B cell (primary cell): ENCODE measurements around the gene FAHD2A. TPM values are rescaled to one million over a fixed set of nuclear protein-coding genes. Genes with fewer than 3 reads are reported as not detected.

Experiments used
- ATAC-seq: fragments of 200-7000 bp; cut with Tn5 transposase; one replicate; pipeline ENCODE4 v1.10.0; 2021; ENCODE audit warnings: low read depth, mild to moderate bottlenecking, moderate number of reproducible peaks, moderate library complexity
- CTCF ChIA-PET: fragments of 350-600 bp; sonication (Branson Sonifier 250); formaldehyde crosslinking; loops from one replicate; lab custom pipeline; 2021; ENCODE audit warnings: antibody characterized with exemption, inconsistent platforms; lab: Charles Lee
- POLR2A ChIA-PET: fragments of 350-600 bp; sonication (Branson Sonifier 250); formaldehyde crosslinking; loops from one replicate; lab custom pipeline; 2021; ENCODE audit warnings: antibody characterized with exemption; lab: Charles Lee
- DNase-seq: peaks from one replicate; pipeline ENCODE4 v3.0.0; 2013
- H2AFZ ChIP-seq: 2 replicates; pipeline ENCODE4 v1.6.1; 2012; ENCODE audit warnings: mild to moderate bottlenecking, low read depth, low read length; ENCODE audit not compliant: insufficient read depth, poor library complexity, severe bottlenecking
- H3K27ac ChIP-seq, 2 donors: 1 replicate in 1 of 2; 2 replicates in 1 of 2; pipeline ENCODE4 v1.5.1; 2012 to 2013; ENCODE audit warnings: low read length in 2 of 2, mild to moderate bottlenecking in 2 of 2, moderate library complexity in 1 of 2
- H3K27me3 ChIP-seq, 4 experiments: fragments of 200-600 bp in 1 of 4; sonication (generic) in 1 of 4; replicated peaks in 1 of 4; 1 replicate in 2 of 4; 2 replicates in 2 of 4; pipeline versions ENCODE4 v1.6.1 to v1.7.0; 2013 to 2016; ENCODE audit warnings: low read length in 3 of 4, mild to moderate bottlenecking in 2 of 4, mixed read lengths in 1 of 4, moderate library complexity in 1 of 4; ENCODE audit not compliant: insufficient read depth in 4 of 4, control insufficient read depth in 3 of 4; ENCODE audit errors: control extremely low read depth in 1 of 4
- H3K36me3 ChIP-seq, 2 experiments: replicated peaks in 1 of 2; 1 replicate in 1 of 2; 2 replicates in 1 of 2; pipeline versions ENCODE4 v1.6.1 to v1.7.1; 2013; ENCODE audit warnings: low read length in 1 of 2; ENCODE audit not compliant: insufficient read depth in 2 of 2, control insufficient read depth in 1 of 2; ENCODE audit errors: control extremely low read depth in 1 of 2, extremely low read depth in 1 of 2
- H3K4me1 ChIP-seq, 2 donors: fragments of 200-600 bp in 1 of 2; sonication (generic) in 1 of 2; 1 replicate in 1 of 2; 2 replicates in 1 of 2; pipeline versions ENCODE4 v1.5.1 to v1.6.1; 2013 to 2017; ENCODE audit warnings: low read length in 2 of 2; ENCODE audit not compliant: control insufficient read depth in 2 of 2, insufficient read depth in 2 of 2
- H3K4me2 ChIP-seq: replicated peaks from 2 replicates; pipeline ENCODE3; 2012; ENCODE audit warnings: mild to moderate bottlenecking, low read depth, low read length; ENCODE audit not compliant: poor library complexity, severe bottlenecking
- H3K4me3 ChIP-seq, 5 experiments: fragments of 200-600 bp in 1 of 5; sonication (generic) in 1 of 5; 1 replicate in 3 of 5; 2 replicates in 2 of 5; pipeline versions ENCODE4 v1.5.1 to v1.7.0; 2011 to 2016; ENCODE audit warnings: low read length in 4 of 5, mild to moderate bottlenecking in 4 of 5, low read depth in 2 of 5, control low read depth in 1 of 5, moderate library complexity in 1 of 5; ENCODE audit not compliant: insufficient read depth in 1 of 5; ENCODE audit errors: control extremely low read depth in 1 of 5, extremely low read depth in 1 of 5
- H3K79me2 ChIP-seq: fragments of 200-600 bp; sonication (generic); one replicate; pipeline ENCODE4 v1.6.0; 2016; ENCODE audit warnings: low read length; ENCODE audit not compliant: control insufficient read depth, insufficient read depth
- H3K9ac ChIP-seq: fragments of 200-600 bp; sonication (generic); 2 replicates; pipeline ENCODE4 v1.6.1; 2017; ENCODE audit warnings: mild to moderate bottlenecking, low read length, moderate library complexity
- H3K9me3 ChIP-seq, 3 donors: one replicate each; pipeline versions ENCODE4 v1.6.1 to v1.7.1; 2013; ENCODE audit warnings: low read length in 2 of 3; ENCODE audit not compliant: control insufficient read depth in 2 of 3, insufficient read depth in 1 of 3; ENCODE audit errors: control extremely low read depth in 1 of 3
- H4K20me1 ChIP-seq: 2 replicates; pipeline ENCODE4 v1.6.0; 2012; ENCODE audit warnings: mild to moderate bottlenecking, low read length; ENCODE audit not compliant: insufficient read depth, control insufficient read depth, poor library complexity, severe bottlenecking
- H3K27ac Mint-ChIP-seq: one replicate; pipeline ENCODE4 v1.8.0; 2021; ENCODE audit warnings: mixed read lengths
- H3K27me3 Mint-ChIP-seq: one replicate; pipeline ENCODE4 v1.8.0; 2021; ENCODE audit warnings: mixed read lengths
- H3K4me1 Mint-ChIP-seq: one replicate; pipeline ENCODE4 v1.8.0; 2021; ENCODE audit warnings: mixed read lengths
- H3K4me3 Mint-ChIP-seq: one replicate; pipeline ENCODE4 v1.8.0; 2021; ENCODE audit warnings: mixed read lengths
- H3K9me3 Mint-ChIP-seq: one replicate; pipeline ENCODE4 v1.8.0; 2022; ENCODE audit warnings: mixed read lengths; ENCODE audit not compliant: insufficient read depth
- EZH2 ChIP-seq: IDR thresholded peaks from 2 replicates; pipeline ENCODE4 v1.6.1; 2012; ENCODE audit warnings: borderline replicate concordance, low read depth, mild to moderate bottlenecking, moderate library complexity, low read length; ENCODE audit not compliant: insufficient read depth, poor library complexity, severe bottlenecking
- WGBS: methylation state at CpG from one replicate; pipeline ENCODE4 v1.1.5; 2013; ENCODE audit warnings: missing lambda C conversion rate; ENCODE audit not compliant: insufficient coverage; 5-methylcytosine and 5-hydroxymethylcytosine counted together
- intact Hi-C: fragments of 100-400 bp; cut with micrococcal nuclease; formaldehyde crosslinking; loops from one replicate; pipeline ENCODE4 v1.10.0; 2022
- polyA plus RNA-seq: library from polyadenylated mRNA; depleted of rRNA; stranded (reverse); fragments of >200 nt; gene quantifications from 2 replicates; pipeline ENCODE4 v1.2.3, GENCODE V29; 2012
- total RNA-seq, 2 donors: library from RNA; stranded (reverse); fragments of 120-200 nt in 1 of 2; gene quantifications; 1 replicate in 1 of 2; 2 replicates in 1 of 2; pipeline versions ENCODE4 v1.2.3 to v1.2.4, GENCODE V29; 2013 to 2022
- TF ChIP-seq, protein P1 (sequence below): fragments of 200-600 bp; IDR thresholded peaks from one replicate; pipeline ENCODE4 v1.8.0; 2022; ENCODE audit warnings: antibody characterized with exemption, mild to moderate bottlenecking

Gene FAHD2A
- total and polyA plus RNA-seq, 2 donors (not counting 1 experiment from before 2014, with no cell fraction given), result 18.3 to 22.9 TPM

- H3K9me3 Mint-ChIP-seq, result peaks cover 6% of the 10 kb centered on the region
- POLR2A ChIA-PET, result no interaction called here
- CTCF ChIA-PET, result no interaction called here
- 93% methylated on average over 4 of the region's 11 CpGs for WGBS
- no peak overlapping the region for H3K27ac Mint-ChIP-seq
- H3K27me3 Mint-ChIP-seq, result peaks cover 12% of the 10 kb centered on the region
- no peaks in the 10 kb centered on the region for H4K20me1 ChIP-seq
- ATAC-seq (no peak), DNase-seq (no peak)
- H2AFZ ChIP-seq, result no peak overlapping the region
- no peak overlapping the region for H3K4me3 Mint-ChIP-seq
- no peak overlapping the region for H3K9ac ChIP-seq
- H3K27ac ChIP-seq, result no peak overlapping the region
- no peak overlapping the region for H3K4me3 ChIP-seq
- H3K4me1 ChIP-seq, result no peaks in the 10 kb centered on the region
- no peaks in the 10 kb centered on the region for H3K79me2 ChIP-seq
- H3K9me3 ChIP-seq, result peaks cover 0 to 6% (median 2%) of the 10 kb centered on the region in 3 donors
- peaks cover 0 to 3% (median 1%) of the 10 kb centered on the region in 4 experiments for H3K27me3 ChIP-seq
- H3K36me3 ChIP-seq, result no peaks in the 10 kb centered on the region
- H3K4me2 ChIP-seq, result no peak overlapping the region
- TF ChIP-seq, protein P1, sequence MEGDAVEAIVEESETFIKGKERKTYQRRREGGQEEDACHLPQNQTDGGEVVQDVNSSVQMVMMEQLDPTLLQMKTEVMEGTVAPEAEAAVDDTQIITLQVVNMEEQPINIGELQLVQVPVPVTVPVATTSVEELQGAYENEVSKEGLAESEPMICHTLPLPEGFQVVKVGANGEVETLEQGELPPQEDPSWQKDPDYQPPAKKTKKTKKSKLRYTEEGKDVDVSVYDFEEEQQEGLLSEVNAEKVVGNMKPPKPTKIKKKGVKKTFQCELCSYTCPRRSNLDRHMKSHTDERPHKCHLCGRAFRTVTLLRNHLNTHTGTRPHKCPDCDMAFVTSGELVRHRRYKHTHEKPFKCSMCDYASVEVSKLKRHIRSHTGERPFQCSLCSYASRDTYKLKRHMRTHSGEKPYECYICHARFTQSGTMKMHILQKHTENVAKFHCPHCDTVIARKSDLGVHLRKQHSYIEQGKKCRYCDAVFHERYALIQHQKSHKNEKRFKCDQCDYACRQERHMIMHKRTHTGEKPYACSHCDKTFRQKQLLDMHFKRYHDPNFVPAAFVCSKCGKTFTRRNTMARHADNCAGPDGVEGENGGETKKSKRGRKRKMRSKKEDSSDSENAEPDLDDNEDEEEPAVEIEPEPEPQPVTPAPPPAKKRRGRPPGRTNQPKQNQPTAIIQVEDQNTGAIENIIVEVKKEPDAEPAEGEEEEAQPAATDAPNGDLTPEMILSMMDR, result no peak
- no peak for TF ChIP-seq EZH2
- no peaks in the 10 kb centered on the region for H3K4me1 Mint-ChIP-seq
- intact Hi-C loops, result no loop called here
Observed at GRCh38 chr2:95374451-95374920, 28.0 kb upstream of the FAHD2A start.

DNA sequence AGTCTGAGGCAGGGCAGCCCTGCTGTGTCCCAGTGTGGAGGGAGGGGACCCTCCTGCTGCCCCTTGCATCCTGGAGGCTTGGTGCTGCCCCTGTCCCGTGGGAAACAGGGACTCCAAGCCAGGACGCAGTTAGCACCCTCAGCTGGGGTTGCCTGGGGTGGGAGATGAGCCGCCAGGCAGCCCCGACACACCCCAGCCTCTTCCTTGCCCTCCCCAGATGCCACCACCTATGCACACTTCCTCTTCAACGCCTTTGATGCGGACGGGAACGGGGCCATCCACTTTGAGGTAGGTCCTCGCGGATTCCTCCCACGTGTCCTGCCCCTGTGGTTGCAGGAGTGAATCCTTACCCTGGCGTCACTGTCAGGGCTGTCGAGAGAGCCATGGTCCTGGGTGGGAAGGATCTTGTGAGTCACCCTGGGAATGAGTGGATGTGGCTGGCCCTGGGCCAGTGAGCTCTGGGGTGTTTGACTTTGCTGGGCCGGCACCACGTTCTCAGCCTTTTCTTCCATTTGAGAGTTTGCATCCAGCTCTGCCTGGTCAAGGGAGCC, 27.5 kb upstream of the FAHD2A start:
- intact Hi-C loops, result no loop called here
- Mint-ChIP-seq H3K27me3 (peaks cover 12% of the 10 kb centered on the region), H3K9me3 (peaks cover 6% of the 10 kb centered on the region), H3K27ac (no peak overlapping the region), H3K4me1 (no peaks in the 10 kb centered on the region), H3K4me3 (no peak overlapping the region)
- Histone ChIP-seq H3K36me3 (no peaks in the 10 kb centered on the region), H4K20me1 (no peaks in the 10 kb centered on the region), H3K27ac (no peak overlapping the region), H2AFZ (no peak overlapping the region), H3K9ac (no peak overlapping the region), H3K4me2 (no peak overlapping the region), H3K4me1 (no peaks in the 10 kb centered on the region), H3K27me3 (peaks cover 0 to 3% (median 1%) of the 10 kb centered on the region in 4 experiments), H3K9me3 (peaks cover 0 to 4% (median 2%) of the 10 kb centered on the region in 3 donors), H3K79me2 (no peaks in the 10 kb centered on the region), H3K4me3 (no peak overlapping the region)
- ATAC-seq, result no peak
- ChIA-PET POLR2A (no interaction called here), CTCF (no interaction called here)
- no peak for DNase-seq
- 81% methylated on average over 13 of the region's 15 CpGs for WGBS
- TF ChIP-seq, protein P1, result no peak
- no peak for TF ChIP-seq EZH2
